ENCODE data around the gene TMPRSS13.
"Not testable (repeated sequence)": the region's sequence is repeated elsewhere in the genome, so short reads cannot be mapped to it uniquely, and the experiment has no call there.

DNA sequence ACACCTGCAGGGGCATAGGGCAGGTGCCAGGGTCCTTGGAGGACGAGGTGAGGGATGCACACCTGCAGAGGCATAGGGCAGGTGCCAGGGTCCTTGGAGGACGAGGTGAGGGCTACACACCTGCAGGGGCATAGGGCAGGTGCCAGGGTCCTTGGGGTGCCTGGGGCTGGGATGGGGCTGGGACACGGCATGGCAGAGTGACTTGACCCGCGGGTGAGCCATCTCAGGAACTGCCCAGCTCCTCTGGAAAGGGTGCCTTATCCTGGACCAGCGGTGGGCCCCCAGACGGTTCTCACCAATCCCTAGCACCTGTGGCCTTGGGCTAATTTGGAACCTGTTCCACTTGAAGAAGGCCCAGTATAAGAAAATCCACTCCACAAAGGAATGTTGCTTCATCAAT is 3.0 kb downstream of the TMPRSS13 start:
- TF ChIP-seq, protein P1, sequence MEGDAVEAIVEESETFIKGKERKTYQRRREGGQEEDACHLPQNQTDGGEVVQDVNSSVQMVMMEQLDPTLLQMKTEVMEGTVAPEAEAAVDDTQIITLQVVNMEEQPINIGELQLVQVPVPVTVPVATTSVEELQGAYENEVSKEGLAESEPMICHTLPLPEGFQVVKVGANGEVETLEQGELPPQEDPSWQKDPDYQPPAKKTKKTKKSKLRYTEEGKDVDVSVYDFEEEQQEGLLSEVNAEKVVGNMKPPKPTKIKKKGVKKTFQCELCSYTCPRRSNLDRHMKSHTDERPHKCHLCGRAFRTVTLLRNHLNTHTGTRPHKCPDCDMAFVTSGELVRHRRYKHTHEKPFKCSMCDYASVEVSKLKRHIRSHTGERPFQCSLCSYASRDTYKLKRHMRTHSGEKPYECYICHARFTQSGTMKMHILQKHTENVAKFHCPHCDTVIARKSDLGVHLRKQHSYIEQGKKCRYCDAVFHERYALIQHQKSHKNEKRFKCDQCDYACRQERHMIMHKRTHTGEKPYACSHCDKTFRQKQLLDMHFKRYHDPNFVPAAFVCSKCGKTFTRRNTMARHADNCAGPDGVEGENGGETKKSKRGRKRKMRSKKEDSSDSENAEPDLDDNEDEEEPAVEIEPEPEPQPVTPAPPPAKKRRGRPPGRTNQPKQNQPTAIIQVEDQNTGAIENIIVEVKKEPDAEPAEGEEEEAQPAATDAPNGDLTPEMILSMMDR (conservative IDR thresholded peaks at IDR 0.05; ENCODE audit: low read length), result not testable (repeated sequence)
- TF ChIP-seq EZH2phosphoT487 (IDR thresholded peaks at IDR 0.05; ENCODE audit: borderline replicate concordance, low read depth, low read length), result not testable (repeated sequence)

Measured in OCI-LY7 (cell line).